Panc1 (cell line): ENCODE data around the gene CFAP157.

Experiments used
- CTCF ChIP-seq: fragments of 450-650 bp; IDR thresholded peaks from 2 replicates; pipeline ENCODE4 v1.5.1; 2017; ENCODE audit warnings: mild to moderate bottlenecking
- POLR2AphosphoS5 ChIP-seq: IDR thresholded peaks from 2 replicates; pipeline ENCODE4 v1.6.1; 2012; ENCODE audit warnings: mild to moderate bottlenecking, low read depth, low read length, moderate library complexity
- SIN3A ChIP-seq: IDR thresholded peaks from 2 replicates; pipeline ENCODE4 v1.6.1; 2012; ENCODE audit warnings: low read depth, mild to moderate bottlenecking, low read length, moderate library complexity, borderline replicate concordance; ENCODE audit not compliant: insufficient read depth

GRCh38 chr9:127710204-127710783 is 3.5 kb downstream of the CFAP157 start:
- TF ChIP-seq CTCF (no peak), SIN3A (no peak), POLR2AphosphoS5 (no peak)
